Heart left ventricle (tissue), 16 donors: ENCODE data around the gene KLHL29. TPM values are rescaled to one million over a fixed set of nuclear protein-coding genes. Genes with fewer than 3 reads are reported as not detected.
A peak's percentile ranks its signal among the peaks of the same experiment; 100 is the strongest.

Experiments used
- ATAC-seq, 4 donors: fragments of 200-7000 bp; cut with Tn5 transposase; one replicate each; pipeline ENCODE4 v1.9.1; 2020 to 2022; ENCODE audit warnings: moderate library complexity in 4 of 4, mild to moderate bottlenecking in 3 of 4, moderate number of reproducible peaks in 1 of 4
- DNase-seq, 5 donors: peaks; one replicate each; pipeline ENCODE4 v3.0.0-alpha.2; 2020
- H3K27ac ChIP-seq, 12 donors: fragments of 200-600 bp; sonication (generic) in 4 of 12; one replicate each; pipeline versions ENCODE4 v1.5.0 to v1.8.0; 2016 to 2022; ENCODE audit warnings: mild to moderate bottlenecking in 2 of 12
- H3K27me3 ChIP-seq, 9 donors: fragments of 200-600 bp; sonication (generic) in 2 of 9; one replicate each; pipeline versions ENCODE4 v1.5.1 to v1.8.0; 2016 to 2022; ENCODE audit warnings: mild to moderate bottlenecking in 3 of 9
- H3K36me3 ChIP-seq, 9 donors: fragments of 200-600 bp; sonication (generic) in 2 of 9; one replicate each; pipeline versions ENCODE4 v1.5.0 to v1.8.0; 2018 to 2022; ENCODE audit warnings: mild to moderate bottlenecking in 2 of 9
- H3K4me1 ChIP-seq, 12 donors: fragments of 200-600 bp; sonication (generic) in 4 of 12; one replicate each; pipeline versions ENCODE4 v1.5.0 to v1.8.0; 2016 to 2022; ENCODE audit warnings: mild to moderate bottlenecking in 3 of 12
- H3K4me3 ChIP-seq, 12 donors: fragments of 200-600 bp; sonication (generic) in 4 of 12; one replicate each; pipeline versions ENCODE4 v1.5.0 to v1.8.0; 2017 to 2022; ENCODE audit warnings: mild to moderate bottlenecking in 9 of 12, moderate library complexity in 4 of 12
- H3K9me3 ChIP-seq, 12 donors: fragments of 200-600 bp; sonication (generic) in 4 of 12; one replicate each; pipeline versions ENCODE4 v1.5.0 to v1.8.0; 2016 to 2022; ENCODE audit warnings: mild to moderate bottlenecking in 1 of 12
- CTCF ChIP-seq, 12 donors: fragments of 200-600 bp; sonication (generic) in 4 of 12; IDR thresholded peaks; one replicate each; pipeline versions ENCODE4 v1.5.0 to v1.8.0; 2018 to 2022; ENCODE audit warnings: antibody characterized with exemption in 12 of 12, mild to moderate bottlenecking in 5 of 12
- POLR2A ChIP-seq, 2 donors: fragments of 450-650 bp; IDR thresholded peaks; one replicate each; pipeline ENCODE4 v1.6.1; 2017; ENCODE audit warnings: antibody characterized with exemption in 2 of 2, mild to moderate bottlenecking in 2 of 2, moderate library complexity in 2 of 2
- WGBS, 4 donors: extraction: QIAGEN DNeasy Blood & Tissue Kit in 2 of 4; methylation state at CpG; one replicate each; pipeline versions ENCODE4 v1.1.5 to v1.1.7; 2013 to 2018; 5-methylcytosine and 5-hydroxymethylcytosine counted together
- intact Hi-C, 10 donors: fragments of 100-400 bp; cut with DNase I; formaldehyde crosslinking; loops; one replicate each; pipeline versions ENCODE4 v1.11.1 to v1.14.2; 2022
- polyA plus RNA-seq, 2 donors: library from polyadenylated mRNA; stranded (reverse); fragments of 200-250 nt; gene quantifications; one replicate each; pipeline ENCODE4 v1.2.3, GENCODE V29; 2013
- total RNA-seq, 9 donors: library from RNA; depleted of rRNA in 2 of 9; stranded (reverse); fragments of >200 nt in 2 of 9; fragmentation: NEBNext Ultra II Directional in 3 of 9; extraction: Animal tissue kit (Norgen Biotek cat#: 25700) in 3 of 9; gene quantifications; one replicate each; pipeline versions ENCODE4 v1.1.0 to v1.2.4, GENCODE V29; 2016 to 2023
- donor health status: ischemic (EF 13 %, LVEDD 7.1; RV severe dilation, severe dysfunction).
- donor health status: healthy with polysubstance abuse.
- donor health status: DM: no; HTN: yes; CAD: no.
- donor health status: DM: no; HTN: no; CAD: no.
- donor health status: ischemic (EF 25% LVEDD 6.9; RV normal size, moderate dysfunction).
- donor health status: ischemic (EF 25% LVEDD 5.7; RV mildly dilated, moderate dysfunction).
- donor health status: healthy.
- donor health status: DM: yes; HTN: yes; CAD: no.
- donor health status: ischemic (EF 35%, LVEDD 5.7; RV mildly dilated, moderate dysfunction).
- donor health status: nonischemic (EF 11% LVEDD 7.7; RV severe dilation, severe dysfunction).
- donor health status: DM: yes; HTN: yes; CAD: no.
- donor health status: PGD.
- donor health status: ischemic (EF 29% LVEDD 5.4; RV normal size, mild dysfunction).
- donor health status: nonischemic (EF 23%, LVEDD 6.1; RV moderate dilation, normal function).

Gene KLHL29
- total and polyA plus RNA-seq, 11 donors: 0.74 to 2.7 (median 1.1) TPM

GRCh38 chr2:23436346-23437098 lies 51.5 kb downstream of the KLHL29 start:
- no peaks in the 10 kb centered on the region for H3K36me3 ChIP-seq
- no peak overlapping the region for H3K4me3 ChIP-seq
- no peak for TF ChIP-seq POLR2A (IDR thresholded peaks at IDR 0.05)
- no peak for TF ChIP-seq CTCF (IDR thresholded peaks at IDR 0.05)
- peak in 1 of 5 donors; percentile 13 for DNase-seq
- peaks cover 0 to 12% (median 2%) of the 10 kb centered on the region in 12 donors for H3K9me3 ChIP-seq
- WGBS, 4 donors: 64 to 72% (median 70%) methylated on average over 14 to 16 of the region's 16 CpGs
- no peak for ATAC-seq
- no peaks in the 10 kb centered on the region for H3K27me3 ChIP-seq
- intact Hi-C loops: no loop called here
- H3K4me1 ChIP-seq: no peaks in the 10 kb centered on the region
- H3K27ac ChIP-seq: peak overlapping the region in 1 of 12 donors; percentile 70

- DNase-seq (no peak), ATAC-seq (no peak)
- 85 to 88% (median 88%) methylated on average over 1 of the region's 1 CpG for WGBS, 4 donors
- Histone ChIP-seq H3K27me3 (peaks cover 0 to 4% (median 0%) of the 10 kb centered on the region in 9 donors), H3K4me1 (no peaks in the 10 kb centered on the region), H3K9me3 (peaks cover 0 to 25% (median 9%) of the 10 kb centered on the region in 12 donors), H3K27ac (no peak overlapping the region), H3K4me3 (no peak overlapping the region), H3K36me3 (no peaks in the 10 kb centered on the region)
- no peak for TF ChIP-seq CTCF (IDR thresholded peaks at IDR 0.05)
- no peak for TF ChIP-seq POLR2A (IDR thresholded peaks at IDR 0.05)
- intact Hi-C loops: no loop called here
Measured at GRCh38 chr2:23441414-23441813, 56.4 kb downstream of the KLHL29 start.

GRCh38 chr2:23445450-23445868 lies 60.5 kb downstream of the KLHL29 start:
- no peak for ATAC-seq
- WGBS, 4 donors: 74 to 79% (median 76%) methylated on average over 4 of the region's 4 CpGs
- intact Hi-C loops: no loop called here
- Histone ChIP-seq H3K27me3 (peaks cover 0 to 4% (median 0%) of the 10 kb centered on the region in 9 donors), H3K4me1 (peaks cover 0 to 24% (median 0%) of the 10 kb centered on the region in 12 donors), H3K27ac (no peak overlapping the region), H3K9me3 (peaks cover 0 to 20% (median 9%) of the 10 kb centered on the region in 12 donors), H3K36me3 (no peaks in the 10 kb centered on the region), H3K4me3 (no peak overlapping the region)
- DNase-seq: no peak
- no peak for TF ChIP-seq POLR2A (IDR thresholded peaks at IDR 0.05)
- TF ChIP-seq CTCF (IDR thresholded peaks at IDR 0.05): no peak

GRCh38 chr2:23446916-23447315 lies 61.9 kb downstream of the KLHL29 start:
- no peak for DNase-seq
- intact Hi-C loops: no loop called here
- TF ChIP-seq CTCF (IDR thresholded peaks at IDR 0.05) (no peak), POLR2A (IDR thresholded peaks at IDR 0.05) (no peak)
- Histone ChIP-seq H3K27me3 (peaks cover 0 to 4% (median 0%) of the 10 kb centered on the region in 9 donors), H3K36me3 (no peaks in the 10 kb centered on the region), H3K4me3 (no peak overlapping the region), H3K9me3 (peaks cover 0 to 9% (median 3%) of the 10 kb centered on the region in 12 donors), H3K4me1 (peaks cover 0 to 24% (median 0%) of the 10 kb centered on the region in 12 donors), H3K27ac (no peak overlapping the region)
- 79 to 84% (median 83%) methylated on average over 5 of the region's 5 CpGs for WGBS, 4 donors
- ATAC-seq: no peak
